GM21717 (cell line): ENCODE results near the gene MGST3.
"Not testable (repeated sequence)": the region's sequence is repeated elsewhere in the genome, so short reads cannot be mapped to it uniquely, and the experiment has no call there.

Source experiments
- ATAC-seq: cut with Tn5 transposase; IDR thresholded peaks from one replicate; pipeline ENCODE4 v1.9.1; 2021; ENCODE audit warnings: mild to moderate bottlenecking, moderate library complexity; ENCODE audit not compliant: unreplicated experiment

Gene MGST3

GRCh38 chr1:165630629-165631341, at the start of gene MGST3:
Gene MGST3 (plus strand): TSS chr1:165631234. CDS start chr1:165649848, 18,614 bp downstream.
- ATAC-seq, result peak; percentile 84

GRCh38 chr1:165581926-165582325, 49.1 kb upstream of the MGST3 start:
- ATAC-seq, result no peak

GRCh38 chr1:165586398-165586797, 44.6 kb upstream of the MGST3 start:
- ATAC-seq, result no peak

GRCh38 chr1:165591391-165591790, 39.6 kb upstream of the MGST3 start:
- ATAC-seq, result not testable (repeated sequence)

- peak; percentile 40 for ATAC-seq
Measured at GRCh38 chr1:165592945-165593823, 37.9 kb upstream of the MGST3 start.

- ATAC-seq, result no peak
Measured at GRCh38 chr1:165595246-165595938, 35.6 kb upstream of the MGST3 start.

GRCh38 chr1:165597883-165598675, 33.0 kb upstream of the MGST3 start:
- peak; percentile 96 for ATAC-seq

GRCh38 chr1:165598676-165599059, 32.4 kb upstream of the MGST3 start:
- ATAC-seq, result no peak

GRCh38 chr1:165600793-165601192, 30.2 kb upstream of the MGST3 start:
- no peak for ATAC-seq

GRCh38 chr1:165603810-165604209, 27.2 kb upstream of the MGST3 start:
- no peak for ATAC-seq

GRCh38 chr1:165605246-165605645, 25.8 kb upstream of the MGST3 start:
- ATAC-seq, result no peak

- ATAC-seq, result not testable (repeated sequence)
Measured at GRCh38 chr1:165606676-165607075, 24.4 kb upstream of the MGST3 start.

- no peak for ATAC-seq
Measured at GRCh38 chr1:165610866-165611265, 20.2 kb upstream of the MGST3 start.

- ATAC-seq, result no peak
Measured at GRCh38 chr1:165612062-165612461, 19.0 kb upstream of the MGST3 start.

- no peak for ATAC-seq
Measured at GRCh38 chr1:165616054-165616612, 14.9 kb upstream of the MGST3 start.

GRCh38 chr1:165616987-165617546, 14.0 kb upstream of the MGST3 start:
- ATAC-seq, result no peak

- ATAC-seq, result no peak
Measured at GRCh38 chr1:165619647-165620151, 11.3 kb upstream of the MGST3 start.

GRCh38 chr1:165623624-165624023, 7.4 kb upstream of the MGST3 start:
- no peak for ATAC-seq

- ATAC-seq, result no peak
Measured at GRCh38 chr1:165624441-165624840, 6.6 kb upstream of the MGST3 start.
